GM19238 (cell line): ENCODE measurements around the gene RASEF.

Source experiments
- DNase-seq: peaks from one replicate; pipeline ENCODE4 v3.0.0; 2011; ENCODE audit warnings: low spot score; ENCODE audit not compliant: insufficient read length

RASEF gene

GRCh38 chr9:83013867-83014605 is 48.9 kb downstream of the RASEF start:
- no peak for DNase-seq

GRCh38 chr9:83012922-83013838 is 49.8 kb downstream of the RASEF start:
- DNase-seq: no peak

- DNase-seq: no peak
These were observed 50.6 kb downstream of the RASEF start for GRCh38 chr9:83012168-83012921.

GRCh38 chr9:83011611-83012010 is 51.3 kb downstream of the RASEF start:
- no peak for DNase-seq

- DNase-seq: no peak
These were observed 55.2 kb downstream of the RASEF start for GRCh38 chr9:83007521-83008300.

- DNase-seq: no peak
These were observed 56.6 kb downstream of the RASEF start for GRCh38 chr9:83006378-83006777.

- DNase-seq: no peak
These were observed 57.0 kb downstream of the RASEF start for GRCh38 chr9:83005963-83006362.

GRCh38 chr9:83005361-83005760 is 57.6 kb downstream of the RASEF start:
- DNase-seq: no peak

- no peak for DNase-seq
These were observed 60.6 kb downstream of the RASEF start for GRCh38 chr9:83002329-83002728.

GRCh38 chr9:83000765-83001164 is 62.2 kb downstream of the RASEF start:
- no peak for DNase-seq

GRCh38 chr9:82998409-82998808 is 64.5 kb downstream of the RASEF start:
- DNase-seq: no peak

- no peak for DNase-seq
These were observed 65.3 kb downstream of the RASEF start for GRCh38 chr9:82997476-82998140.

- DNase-seq: no peak
These were observed 66.0 kb downstream of the RASEF start for GRCh38 chr9:82996941-82997340.

GRCh38 chr9:82993856-82994605 is 68.9 kb downstream of the RASEF start:
- DNase-seq: no peak

- no peak for DNase-seq
These were observed 71.3 kb downstream of the RASEF start for GRCh38 chr9:82991671-82992070.

- no peak for DNase-seq
These were observed 73.0 kb downstream of the RASEF start for GRCh38 chr9:82989929-82990328.

GRCh38 chr9:82988488-82988887 is 74.5 kb downstream of the RASEF start:
- no peak for DNase-seq

GRCh38 chr9:82987370-82988189 is 75.4 kb downstream of the RASEF start:
- DNase-seq: no peak

- no peak for DNase-seq
These were observed 81.4 kb downstream of the RASEF start for GRCh38 chr9:82981552-82981951.
